Hepatocyte (in vitro differentiated cells): ENCODE data around the gene FGD5. TPM values are rescaled to one million over a fixed set of nuclear protein-coding genes. Genes with fewer than 3 reads are reported as not detected.

ENCODE experiments used
- DNase-seq: peaks from one replicate; pipeline ENCODE4 v3.0.0-alpha.2; 2016; ENCODE audit warnings: low spot score
- H2AFZ ChIP-seq: fragments of 200-600 bp; sonication (generic); 2 replicates; pipeline ENCODE4 v1.6.0; 2016; ENCODE audit warnings: antibody characterized with exemption, mild to moderate bottlenecking
- H3K27ac ChIP-seq: fragments of 200-600 bp; sonication (generic); 2 replicates; pipeline ENCODE4 v1.5.1; 2016; ENCODE audit warnings: mild to moderate bottlenecking
- H3K27me3 ChIP-seq: fragments of 200-600 bp; sonication (generic); 2 replicates; pipeline ENCODE4 v1.6.1; 2016
- H3K36me3 ChIP-seq: fragments of 200-600 bp; sonication (generic); replicated peaks from 2 replicates; pipeline ENCODE4 v1.5.1; 2016; ENCODE audit warnings: low read depth; ENCODE audit not compliant: insufficient read depth
- H3K4me1 ChIP-seq: fragments of 200-600 bp; sonication (generic); 2 replicates; pipeline ENCODE4 v1.5.1; 2016; ENCODE audit warnings: mild to moderate bottlenecking, moderate library complexity; ENCODE audit not compliant: insufficient read depth
- H3K4me2 ChIP-seq: fragments of 200-600 bp; sonication (generic); 2 replicates; pipeline ENCODE4 v1.6.0; 2016
- H3K4me3 ChIP-seq: fragments of 200-600 bp; sonication (generic); 2 replicates; pipeline ENCODE4 v1.5.1; 2016; ENCODE audit warnings: mild to moderate bottlenecking
- H3K79me2 ChIP-seq: fragments of 200-600 bp; sonication (generic); 2 replicates; pipeline ENCODE4 v1.6.0; 2017; ENCODE audit warnings: mild to moderate bottlenecking
- H3K9me2 ChIP-seq: fragments of 200-600 bp; sonication (generic); replicated peaks from 2 replicates; pipeline ENCODE4 v1.6.0; 2017; ENCODE audit warnings: mild to moderate bottlenecking; ENCODE audit not compliant: insufficient read depth
- H3K9me3 ChIP-seq: fragments of 200-600 bp; sonication (generic); 2 replicates; pipeline ENCODE4 v1.5.1; 2016; ENCODE audit warnings: low read depth, mild to moderate bottlenecking
- H4K20me1 ChIP-seq: fragments of 200-600 bp; sonication (generic); 2 replicates; pipeline ENCODE4 v1.6.0; 2016; ENCODE audit warnings: mild to moderate bottlenecking; ENCODE audit not compliant: insufficient read depth, poor library complexity, severe bottlenecking
- CTCF ChIP-seq: fragments of 200-600 bp; sonication (generic); IDR thresholded peaks from 2 replicates; pipeline ENCODE4 v1.5.1; 2016; ENCODE audit warnings: antibody characterized with exemption, mild to moderate bottlenecking; ENCODE audit not compliant: poor library complexity
- EZH2 ChIP-seq: fragments of 200-600 bp; sonication (generic); IDR thresholded peaks from 2 replicates; pipeline ENCODE4 v1.6.1; 2016; ENCODE audit warnings: antibody characterized with exemption, mild to moderate bottlenecking, borderline replicate concordance
- EZH2phosphoT487 ChIP-seq: fragments of 200-600 bp; sonication (generic); IDR thresholded peaks from one replicate; pipeline ENCODE4 v1.6.1; 2018; ENCODE audit warnings: antibody characterized with exemption, mild to moderate bottlenecking, low read depth, moderate library complexity; ENCODE audit not compliant: unreplicated experiment, severe bottlenecking
- WGBS: methylation state at CpG from one replicate; pipeline ENCODE4 v1.1.6; 2016; ENCODE audit warnings: low lambda C conversion rate; ENCODE audit errors: missing lambda C conversion rate; 5-methylcytosine and 5-hydroxymethylcytosine counted together
- polyA plus RNA-seq: library from polyadenylated mRNA; unstranded; fragments of >200 nt; fragmentation: Nextera tagmentation; extraction: Ambion mirVana; gene quantifications from 2 replicates; pipeline ENCODE4 v1.2.1, GENCODE V29; 2016
- total RNA-seq: library from RNA; depleted of rRNA; stranded (reverse); fragments of >200 nt; gene quantifications from 2 replicates; pipeline ENCODE4 v1.2.3, GENCODE V29; 2014

The FGD5 gene
- total and polyA plus RNA-seq, 2 experiments from 2014 or later: 2.9 to 3.3 TPM

- H3K9me3 ChIP-seq: no peaks in the 10 kb centered on the region
- no peaks in the 10 kb centered on the region for H3K36me3 ChIP-seq
- peaks cover 5% of the 10 kb centered on the region for H3K27me3 ChIP-seq
- H3K4me3 ChIP-seq: no peak overlapping the region
- WGBS: 41% methylated on average over 8 of the region's 8 CpGs
- TF ChIP-seq CTCF (no peak), EZH2phosphoT487 (no peak), EZH2 (no peak)
- peaks cover 9% of the 10 kb centered on the region for H3K4me1 ChIP-seq
- no peaks in the 10 kb centered on the region for H3K9me2 ChIP-seq
- H2AFZ ChIP-seq: no peak overlapping the region
- no peaks in the 10 kb centered on the region for H3K79me2 ChIP-seq
- no peaks in the 10 kb centered on the region for H4K20me1 ChIP-seq
- no peak for DNase-seq
- no peak overlapping the region for H3K4me2 ChIP-seq
- no peak overlapping the region for H3K27ac ChIP-seq
These were observed 9.0 kb downstream of the FGD5 start for GRCh38 chr3:14827776-14828175.

- TF ChIP-seq EZH2phosphoT487 (no peak), EZH2 (no peak), CTCF (no peak)
- Histone ChIP-seq H2AFZ (no peak overlapping the region), H4K20me1 (no peaks in the 10 kb centered on the region), H3K36me3 (no peaks in the 10 kb centered on the region), H3K79me2 (no peaks in the 10 kb centered on the region), H3K27me3 (peaks cover 5% of the 10 kb centered on the region), H3K4me2 (no peak overlapping the region), H3K4me1 (peaks cover 3% of the 10 kb centered on the region), H3K9me3 (no peaks in the 10 kb centered on the region), H3K4me3 (no peak overlapping the region), H3K9me2 (no peaks in the 10 kb centered on the region), H3K27ac (no peak overlapping the region)
- no peak for DNase-seq
- WGBS: 35% methylated on average over 5 of the region's 5 CpGs
These were observed 11.0 kb downstream of the FGD5 start for GRCh38 chr3:14829811-14830210.

GRCh38 chr3:14831916-14832450, 13.2 kb downstream of the FGD5 start:
- Histone ChIP-seq H3K27ac (no peak overlapping the region), H3K9me2 (no peaks in the 10 kb centered on the region), H4K20me1 (no peaks in the 10 kb centered on the region), H3K4me1 (peaks cover 7% of the 10 kb centered on the region), H3K79me2 (no peaks in the 10 kb centered on the region), H2AFZ (no peak overlapping the region), H3K4me2 (no peak overlapping the region), H3K27me3 (peaks cover 5% of the 10 kb centered on the region), H3K4me3 (no peak overlapping the region), H3K36me3 (no peaks in the 10 kb centered on the region), H3K9me3 (no peaks in the 10 kb centered on the region)
- WGBS: 82% methylated on average over 8 of the region's 8 CpGs
- no peak for DNase-seq
- no peak for TF ChIP-seq EZH2
- TF ChIP-seq CTCF: no peak
- TF ChIP-seq EZH2phosphoT487: no peak
